Tibial nerve (tissue), 4 donors: ENCODE measurements around the gene LTBP1. TPM values are rescaled to one million over a fixed set of nuclear protein-coding genes. Genes with fewer than 3 reads are reported as not detected.
"Not testable (repeated sequence)": the region's sequence is repeated elsewhere in the genome, so short reads cannot be mapped to it uniquely, and the experiment has no call there.

Experiments
- DNase-seq, 2 donors: peaks; one replicate each; pipeline ENCODE4 v3.0.0-alpha.2; 2019; ENCODE audit warnings: low spot score in 2 of 2
- H3K27ac ChIP-seq, 4 donors: fragments of 200-600 bp; sonication (generic) in 3 of 4; one replicate each; pipeline ENCODE4 v1.5.1; 2017 to 2019; ENCODE audit warnings: mild to moderate bottlenecking in 1 of 4
- H3K27me3 ChIP-seq, 2 donors: fragments of 200-600 bp; sonication (generic) in 1 of 2; one replicate each; pipeline versions ENCODE4 v1.5.1 to v1.6.0; 2017 to 2019
- H3K36me3 ChIP-seq, 3 donors: fragments of 200-600 bp; sonication (generic); one replicate each; pipeline ENCODE4 v1.5.1; 2018 to 2019
- H3K4me1 ChIP-seq, 4 donors: fragments of 200-600 bp; sonication (generic) in 3 of 4; one replicate each; pipeline ENCODE4 v1.5.1; 2017 to 2019
- H3K4me3 ChIP-seq, 4 donors: fragments of 200-600 bp; sonication (generic) in 3 of 4; one replicate each; pipeline ENCODE4 v1.5.1; 2017 to 2019; ENCODE audit warnings: mild to moderate bottlenecking in 1 of 4, moderate library complexity in 1 of 4
- H3K9me3 ChIP-seq, 4 donors: fragments of 200-600 bp; sonication (generic) in 3 of 4; one replicate each; pipeline ENCODE4 v1.5.1; 2017 to 2019
- CTCF ChIP-seq, 5 experiments: fragments of 200-600 bp in 3 of 5; fragments of 450-650 bp in 2 of 5; sonication (generic) in 3 of 5; IDR thresholded peaks; one replicate each; pipeline ENCODE4 v1.5.1; 2016 to 2019; ENCODE audit warnings: antibody characterized with exemption in 5 of 5, mild to moderate bottlenecking in 3 of 5, moderate library complexity in 2 of 5
- EP300 ChIP-seq, 2 donors: sonication (generic); formaldehyde crosslinking; IDR thresholded peaks; one replicate each; pipeline ENCODE4 v1.6.1; 2017; ENCODE audit warnings: antibody characterized with exemption in 2 of 2, mild to moderate bottlenecking in 1 of 2
- POLR2A ChIP-seq, 2 donors: fragments of 450-650 bp; IDR thresholded peaks; one replicate each; pipeline ENCODE4 v1.6.1; 2017; ENCODE audit warnings: antibody characterized with exemption in 2 of 2, mild to moderate bottlenecking in 2 of 2, moderate library complexity in 2 of 2
- WGBS, 2 donors: methylation state at CpG; one replicate each; pipeline ENCODE4 v1.1.5; 2018; 5-methylcytosine and 5-hydroxymethylcytosine counted together
- total RNA-seq, 4 donors: library from RNA; depleted of rRNA; stranded (reverse); fragments of >200 nt; gene quantifications; one replicate each; pipeline ENCODE4 v1.1.0, GENCODE V29; 2016

LTBP1 gene
- total RNA-seq, 4 donors from 2014 or later, result 29.4 to 89.8 (median 50.6) TPM

DNA sequence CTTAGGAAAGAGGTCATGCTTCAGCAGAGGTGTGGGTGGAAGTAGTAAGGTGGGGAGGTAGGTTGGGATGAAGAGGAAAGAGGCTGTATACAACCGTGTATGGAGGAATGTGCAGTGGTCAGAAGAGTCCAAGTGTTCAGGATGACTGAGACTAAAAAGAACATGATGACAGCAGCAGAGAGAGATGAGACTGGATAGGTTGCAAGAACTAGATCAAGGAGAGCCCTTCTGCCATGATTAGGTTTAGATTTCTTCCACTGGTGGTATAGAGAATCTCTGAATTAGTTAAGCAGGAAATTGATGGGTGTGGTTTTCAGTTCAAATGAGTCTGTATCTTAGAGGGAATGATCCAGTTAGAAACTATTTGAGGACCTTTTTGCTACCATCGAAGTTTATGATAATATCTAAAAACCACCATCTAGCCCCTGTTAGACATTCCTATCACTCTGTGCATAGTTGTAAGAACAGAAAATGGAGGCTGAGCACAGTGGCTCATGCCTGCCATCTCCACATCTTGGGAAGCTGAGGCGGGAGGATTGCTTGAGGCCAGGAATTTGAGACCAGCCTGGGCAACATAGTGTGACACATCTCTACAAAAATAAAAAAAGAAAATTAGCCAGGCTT, 221.0 kb downstream of the LTBP1 start:
- Histone ChIP-seq H3K36me3 (no peaks in the 10 kb centered on the region), H3K27me3 (no peaks in the 10 kb centered on the region), H3K4me1 (peaks cover 0 to 18% (median 0%) of the 10 kb centered on the region in 4 donors)

GRCh38 chr2:33168425-33168824, 221.7 kb downstream of the LTBP1 start:
- no peaks in the 10 kb centered on the region for H3K9me3 ChIP-seq
- peaks cover 0 to 18% (median 0%) of the 10 kb centered on the region in 4 donors for H3K4me1 ChIP-seq
- TF ChIP-seq CTCF (IDR thresholded peaks at IDR 0.05) (no peak), EP300 (IDR thresholded peaks at IDR 0.05) (no peak), POLR2A (IDR thresholded peaks at IDR 0.05) (no peak)
- no peak overlapping the region for H3K27ac ChIP-seq
- no peak overlapping the region for H3K4me3 ChIP-seq
- DNase-seq, result no peak
- H3K36me3 ChIP-seq, result no peaks in the 10 kb centered on the region
- no peaks in the 10 kb centered on the region for H3K27me3 ChIP-seq

More for the DNA sequence above, 221.0 kb downstream of the LTBP1 start:
- H3K4me3 ChIP-seq, result no peak overlapping the region
- TF ChIP-seq POLR2A (IDR thresholded peaks at IDR 0.05) (no peak), CTCF (IDR thresholded peaks at IDR 0.05) (no peak), EP300 (IDR thresholded peaks at IDR 0.05) (no peak)
- WGBS, 2 donors, result 82 to 86% methylated on average over 3 of the region's 3 CpGs
- no peaks in the 10 kb centered on the region for H3K9me3 ChIP-seq
- no peak for DNase-seq
- no peak overlapping the region for H3K27ac ChIP-seq

- DNase-seq, result no peak
- Histone ChIP-seq H3K4me3 (no peak overlapping the region), H3K4me1 (peaks cover 0 to 18% (median 0%) of the 10 kb centered on the region in 4 donors), H3K27me3 (no peaks in the 10 kb centered on the region), H3K27ac (no peak overlapping the region), H3K36me3 (no peaks in the 10 kb centered on the region), H3K9me3 (no peaks in the 10 kb centered on the region)
- TF ChIP-seq EP300 (IDR thresholded peaks at IDR 0.05) (no peak), CTCF (IDR thresholded peaks at IDR 0.05) (no peak), POLR2A (IDR thresholded peaks at IDR 0.05) (no peak)
- WGBS, 2 donors, result 39 to 46% methylated on average over 4 of the region's 4 CpGs
Measured at GRCh38 chr2:33168922-33169321, 222.2 kb downstream of the LTBP1 start.

GRCh38 chr2:33170251-33170650, 223.5 kb downstream of the LTBP1 start:
- not testable (repeated sequence) for DNase-seq, H3K27ac ChIP-seq, H3K4me3 ChIP-seq, H3K27me3 ChIP-seq, H3K9me3 ChIP-seq, H3K36me3 ChIP-seq
- 94 to 97% methylated on average over 14 to 15 of the region's 16 CpGs for WGBS, 2 donors
- H3K4me1 ChIP-seq, result peaks cover 0 to 18% (median 0%) of the 10 kb centered on the region in 4 donors

DNA sequence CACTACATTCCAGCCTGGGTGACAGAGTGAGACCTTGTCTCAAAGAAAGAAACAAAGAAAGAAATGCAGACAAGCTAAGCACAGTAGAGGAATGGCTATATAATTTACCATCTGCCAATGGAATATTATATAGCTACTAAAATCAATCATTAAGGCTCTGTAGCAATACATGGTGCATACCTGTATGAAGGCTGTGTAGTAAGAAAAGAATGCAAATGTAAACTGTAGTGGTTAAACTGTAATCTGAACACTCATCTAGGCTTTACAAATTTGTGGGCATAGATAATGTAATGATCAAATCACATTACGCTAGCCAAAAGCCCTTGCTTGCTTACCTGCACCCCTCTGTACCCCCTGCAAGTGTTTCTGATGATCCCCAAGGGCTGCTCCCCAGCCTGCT, 230.9 kb downstream of the LTBP1 start:
- Histone ChIP-seq H3K9me3 (no peaks in the 10 kb centered on the region), H3K27me3 (no peaks in the 10 kb centered on the region), H3K27ac (no peak overlapping the region), H3K4me3 (no peak overlapping the region), H3K4me1 (no peaks in the 10 kb centered on the region), H3K36me3 (no peaks in the 10 kb centered on the region)
- DNase-seq, result no peak
- TF ChIP-seq EP300 (IDR thresholded peaks at IDR 0.05), result no peak
- no peak for TF ChIP-seq POLR2A (IDR thresholded peaks at IDR 0.05)
- WGBS, 2 donors, result 48 to 96% methylated on average over 1 of the region's 1 CpG

DNA sequence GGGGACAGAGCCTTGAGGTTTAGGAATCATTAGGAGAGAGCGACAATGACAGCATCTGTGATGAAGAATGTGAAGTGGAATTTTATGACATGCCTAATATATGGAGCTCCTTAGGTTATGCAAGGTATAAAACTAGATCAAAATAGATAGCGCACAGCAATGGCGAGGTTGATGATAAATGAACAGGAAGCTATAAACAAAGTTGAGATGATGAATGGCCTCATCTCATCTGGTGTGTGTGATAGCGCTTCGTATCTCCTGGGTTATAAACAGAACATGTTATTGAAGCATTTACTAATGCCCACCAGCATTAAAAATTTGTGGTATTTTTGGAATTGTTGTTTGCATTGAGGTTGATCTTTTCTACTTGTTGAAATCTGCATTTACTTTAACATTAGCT, 231.5 kb downstream of the LTBP1 start:
- 93 to 94% methylated on average over 5 of the region's 5 CpGs for WGBS, 2 donors
- Histone ChIP-seq H3K9me3 (no peaks in the 10 kb centered on the region), H3K4me3 (no peak overlapping the region), H3K27ac (no peak overlapping the region), H3K27me3 (no peaks in the 10 kb centered on the region), H3K4me1 (no peaks in the 10 kb centered on the region), H3K36me3 (no peaks in the 10 kb centered on the region)
- no peak for DNase-seq
- TF ChIP-seq POLR2A (IDR thresholded peaks at IDR 0.05) (no peak), CTCF (IDR thresholded peaks at IDR 0.05) (no peak), EP300 (IDR thresholded peaks at IDR 0.05) (no peak)
